ENCODE data around the gene RIOK3.

The RIOK3 gene

DNA sequence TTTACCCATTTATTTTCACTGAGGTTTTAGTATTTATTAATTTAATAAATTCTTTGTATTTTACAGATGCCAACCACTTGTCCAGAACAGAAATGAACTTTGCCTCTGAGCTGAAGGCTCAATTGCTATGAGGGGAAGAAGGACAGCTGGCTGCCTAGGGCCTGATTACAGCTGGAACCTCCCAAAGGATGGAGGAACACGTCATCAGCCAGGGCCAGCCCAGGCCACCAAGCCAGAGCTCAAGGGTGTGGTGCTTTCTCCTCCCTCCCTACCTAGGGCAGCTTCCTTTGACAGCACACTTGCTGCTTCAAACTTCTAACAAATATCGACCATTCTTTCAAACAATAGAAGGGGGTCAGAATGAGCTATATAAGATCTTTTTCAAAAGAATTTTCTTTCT, 19.7 kb upstream of the RIOK3 start:
- H3K27ac ChIP-seq: no peak overlapping the region
- no peaks in the 10 kb centered on the region for H3K27me3 ChIP-seq
- H3K36me3 ChIP-seq: no peaks in the 10 kb centered on the region
- H3K4me1 ChIP-seq: peaks cover 0 to 14% (median 10%) of the 10 kb centered on the region in 4 donors
- no peak for DNase-seq
- H3K9me3 ChIP-seq: no peaks in the 10 kb centered on the region
- intact Hi-C loops (cut with DNase I; ENCODE audit: low total_unique reads): no loop called here
- H3K4me3 ChIP-seq: no peak overlapping the region
- TF ChIP-seq, protein P1, sequence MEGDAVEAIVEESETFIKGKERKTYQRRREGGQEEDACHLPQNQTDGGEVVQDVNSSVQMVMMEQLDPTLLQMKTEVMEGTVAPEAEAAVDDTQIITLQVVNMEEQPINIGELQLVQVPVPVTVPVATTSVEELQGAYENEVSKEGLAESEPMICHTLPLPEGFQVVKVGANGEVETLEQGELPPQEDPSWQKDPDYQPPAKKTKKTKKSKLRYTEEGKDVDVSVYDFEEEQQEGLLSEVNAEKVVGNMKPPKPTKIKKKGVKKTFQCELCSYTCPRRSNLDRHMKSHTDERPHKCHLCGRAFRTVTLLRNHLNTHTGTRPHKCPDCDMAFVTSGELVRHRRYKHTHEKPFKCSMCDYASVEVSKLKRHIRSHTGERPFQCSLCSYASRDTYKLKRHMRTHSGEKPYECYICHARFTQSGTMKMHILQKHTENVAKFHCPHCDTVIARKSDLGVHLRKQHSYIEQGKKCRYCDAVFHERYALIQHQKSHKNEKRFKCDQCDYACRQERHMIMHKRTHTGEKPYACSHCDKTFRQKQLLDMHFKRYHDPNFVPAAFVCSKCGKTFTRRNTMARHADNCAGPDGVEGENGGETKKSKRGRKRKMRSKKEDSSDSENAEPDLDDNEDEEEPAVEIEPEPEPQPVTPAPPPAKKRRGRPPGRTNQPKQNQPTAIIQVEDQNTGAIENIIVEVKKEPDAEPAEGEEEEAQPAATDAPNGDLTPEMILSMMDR (IDR thresholded peaks at IDR 0.05): no peak

DNA sequence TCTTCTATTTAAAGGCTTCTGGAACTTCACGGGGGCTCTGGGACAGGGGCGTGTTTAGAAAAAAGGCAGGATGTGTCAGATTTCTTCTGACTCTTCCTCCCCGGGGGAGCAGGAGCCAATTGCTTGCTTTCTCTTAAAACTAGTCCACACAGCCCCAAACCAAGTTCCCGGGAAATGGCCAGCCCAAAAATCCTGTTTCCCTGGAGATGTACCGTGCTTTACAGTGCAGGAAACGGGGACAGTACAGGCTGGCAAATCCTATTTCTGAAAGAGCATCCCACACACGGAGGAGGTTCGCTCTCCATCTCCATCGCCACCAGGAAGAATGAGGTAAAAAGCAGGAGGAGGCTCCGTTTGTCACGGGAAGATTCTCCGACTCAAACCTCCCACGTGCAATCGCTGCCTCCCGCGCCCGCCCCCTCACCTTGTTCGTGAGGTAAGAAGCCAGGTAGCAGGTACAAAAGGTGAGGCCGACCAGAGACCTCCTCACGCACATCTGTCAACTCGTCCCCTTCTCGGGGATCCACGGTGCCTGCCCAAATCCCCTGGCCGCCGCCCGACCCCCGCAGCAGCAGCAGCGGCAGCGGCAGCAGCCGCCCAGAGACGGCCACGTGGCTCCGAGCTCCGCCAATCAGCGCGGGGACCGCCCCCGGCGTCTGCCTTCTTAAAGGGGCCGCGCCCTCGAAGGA, 15.6 kb upstream of the RIOK3 start:
- Histone ChIP-seq H3K4me1 (peaks cover 0 to 19% (median 14%) of the 10 kb centered on the region in 4 donors), H3K27ac (peak overlapping the region; percentile 41 to 55), H3K27me3 (no peaks in the 10 kb centered on the region), H3K36me3 (no peaks in the 10 kb centered on the region), H3K9me3 (no peaks in the 10 kb centered on the region), H3K4me3 (peak overlapping the region; percentile 74 to 76)
- TF ChIP-seq, protein P1 (IDR thresholded peaks at IDR 0.05): no peak
- DNase-seq: peak; percentile 76 to 85
- intact Hi-C loops (cut with DNase I; ENCODE audit: low total_unique reads): no loop called here

DNA sequence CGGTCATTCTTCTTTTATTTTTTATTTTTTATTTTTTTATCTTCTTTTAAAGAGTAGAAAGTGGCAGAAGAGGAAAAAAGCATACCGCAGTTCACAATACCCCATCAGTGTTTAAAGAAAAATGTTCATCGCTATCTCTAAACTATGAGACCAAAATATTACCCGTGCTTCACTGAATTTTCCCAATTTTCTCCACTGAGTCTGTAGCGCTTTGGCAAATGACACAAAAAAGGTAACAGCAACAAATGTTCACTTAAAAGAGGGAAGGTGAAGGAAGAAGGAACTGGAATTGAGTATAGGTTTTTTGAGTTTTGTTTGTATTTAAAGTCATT, 15.1 kb upstream of the RIOK3 start:
- peak overlapping the region; percentile 74 to 76 for H3K4me3 ChIP-seq
- peak overlapping the region; percentile 41 to 55 for H3K27ac ChIP-seq

DNA sequence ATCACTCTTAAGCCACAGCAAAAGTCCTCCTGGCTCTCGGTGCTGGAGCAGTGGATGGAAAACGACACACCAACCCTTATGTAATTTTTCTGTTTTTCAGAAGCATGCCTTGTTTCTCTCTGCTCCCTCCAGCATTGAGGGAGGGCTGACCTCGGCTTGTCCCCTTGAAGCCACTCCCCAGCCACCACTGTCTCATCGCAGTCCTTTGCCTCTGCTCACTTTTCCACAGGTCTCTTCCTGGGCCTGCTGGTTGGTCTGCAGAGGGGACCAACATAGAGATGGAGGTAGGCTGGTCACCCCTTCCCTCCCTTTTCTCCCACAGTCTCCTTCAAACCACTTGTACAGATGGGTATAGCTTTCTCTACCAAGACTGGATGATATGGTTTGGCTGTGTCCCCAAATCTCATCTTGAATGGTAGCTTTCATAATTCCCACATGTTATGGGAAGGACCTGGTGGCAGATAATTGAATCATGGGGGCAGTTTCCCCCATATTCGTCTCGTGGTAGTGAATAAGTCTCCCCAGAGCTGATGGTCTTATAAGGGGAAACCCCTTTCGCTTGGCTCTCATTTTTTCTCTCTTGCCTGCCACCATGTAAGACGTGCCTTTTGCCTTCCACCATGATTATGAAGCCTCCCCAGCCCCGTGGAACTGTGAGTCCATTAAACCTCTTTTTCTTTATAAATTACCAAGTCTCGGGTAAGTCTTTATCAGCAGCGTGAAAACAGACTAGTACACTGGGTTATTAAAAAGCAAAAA, 14.3 kb upstream of the RIOK3 start:
- Histone ChIP-seq H3K4me3 (peak overlapping the region; percentile 74 to 76), H3K4me1 (peaks cover 0 to 19% (median 14%) of the 10 kb centered on the region in 4 donors), H3K27ac (no peak overlapping the region), H3K27me3 (no peaks in the 10 kb centered on the region), H3K9me3 (no peaks in the 10 kb centered on the region), H3K36me3 (no peaks in the 10 kb centered on the region)
- TF ChIP-seq, protein P1 (IDR thresholded peaks at IDR 0.05): no peak
- intact Hi-C loops (cut with DNase I; ENCODE audit: low total_unique reads): no loop called here
- DNase-seq: no peak

More for the DNA sequence above, 15.1 kb upstream of the RIOK3 start:
- Histone ChIP-seq H3K27me3 (no peaks in the 10 kb centered on the region), H3K4me1 (peaks cover 0 to 19% (median 14%) of the 10 kb centered on the region in 4 donors), H3K36me3 (no peaks in the 10 kb centered on the region), H3K9me3 (no peaks in the 10 kb centered on the region)
- TF ChIP-seq, protein P1 (IDR thresholded peaks at IDR 0.05): no peak
- intact Hi-C loops (cut with DNase I; ENCODE audit: low total_unique reads): no loop called here
- DNase-seq: no peak

DNA sequence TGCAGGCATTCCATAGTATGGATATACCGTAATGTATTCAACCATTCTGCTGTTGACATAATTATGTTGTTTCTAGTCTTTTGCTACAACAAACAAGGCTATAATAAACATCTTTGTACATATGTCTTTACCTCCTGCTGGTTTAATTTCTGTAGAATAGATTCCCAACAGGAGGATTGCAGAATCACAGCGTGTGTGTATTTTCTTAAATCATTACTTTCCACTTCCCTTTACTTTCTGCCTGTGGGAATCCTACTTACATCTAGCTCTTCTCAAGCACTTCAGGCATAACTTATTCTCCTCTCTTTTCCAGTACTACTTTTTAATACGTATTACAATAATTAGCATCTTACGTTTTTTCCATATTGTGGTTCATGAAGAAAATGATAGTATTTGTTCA, 13.0 kb upstream of the RIOK3 start:
- no peak overlapping the region for H3K4me3 ChIP-seq
- no peak for DNase-seq
- no peak overlapping the region for H3K27ac ChIP-seq
- H3K4me1 ChIP-seq: peaks cover 0 to 19% (median 14%) of the 10 kb centered on the region in 4 donors
- H3K9me3 ChIP-seq: no peaks in the 10 kb centered on the region
- no peaks in the 10 kb centered on the region for H3K36me3 ChIP-seq
- intact Hi-C loops (cut with DNase I; ENCODE audit: low total_unique reads): no loop called here
- TF ChIP-seq, protein P1 (IDR thresholded peaks at IDR 0.05): no peak
- no peaks in the 10 kb centered on the region for H3K27me3 ChIP-seq
